ENCODE measurements around the gene SLC6A6. TPM values are rescaled to one million over a fixed set of nuclear protein-coding genes. Genes with fewer than 3 reads are reported as not detected.

Gene SLC6A6
- polyA plus RNA-seq, 6 donors from 2014 or later, result 4.7 to 9.1 (median 6.2) TPM

GRCh38 chr3:14397046-14397445 lies 5.4 kb upstream of the SLC6A6 start:
- no peaks in the 10 kb centered on the region for H3K9me3 Mint-ChIP-seq
- no peak overlapping the region for H3K4me3 Mint-ChIP-seq
- DNase-seq (no peak), ATAC-seq (ENCODE audit: low read depth in 2 of 2) (no peak)
- peak overlapping the region in 3 of 6 donors; percentile 37 to 83 (median 63) for H3K27ac Mint-ChIP-seq
- H3K4me1 Mint-ChIP-seq, result peaks cover 30 to 36% (median 34%) of the 10 kb centered on the region in 3 donors
- peaks cover 0 to 4% (median 0%) of the 10 kb centered on the region in 3 donors for H3K27me3 Mint-ChIP-seq
- H3K36me3 Mint-ChIP-seq, result no peaks in the 10 kb centered on the region

- Mint-ChIP-seq H3K4me3 (peak overlapping the region in 1 of 8 donors; percentile 19), H3K27ac (peak overlapping the region in 3 of 6 donors; percentile 35 to 38 (median 37))
These were observed 4.9 kb upstream of the SLC6A6 start for GRCh38 chr3:14397531-14397930.

GRCh38 chr3:14397940-14398796 lies 4.2 kb upstream of the SLC6A6 start:
- peaks cover 0 to 4% (median 0%) of the 10 kb centered on the region in 3 donors for H3K27me3 Mint-ChIP-seq
- peaks cover 34 to 40% (median 39%) of the 10 kb centered on the region in 3 donors for H3K4me1 Mint-ChIP-seq
- no peaks in the 10 kb centered on the region for H3K36me3 Mint-ChIP-seq
- DNase-seq (no peak), ATAC-seq (ENCODE audit: low read depth in 2 of 2) (no peak)
- H3K27ac Mint-ChIP-seq, result peak overlapping the region in 3 of 6 donors; percentile 4 to 37 (median 35)
- H3K9me3 Mint-ChIP-seq, result no peaks in the 10 kb centered on the region
- H3K4me3 Mint-ChIP-seq, result peak overlapping the region in 1 of 8 donors; percentile 45

More at GRCh38 chr3:14397531-14397930, 4.9 kb upstream of the SLC6A6 start:
- H3K4me1 Mint-ChIP-seq, result peaks cover 30 to 38% (median 34%) of the 10 kb centered on the region in 3 donors
- DNase-seq (no peak), ATAC-seq (ENCODE audit: low read depth in 2 of 2) (no peak)
- no peaks in the 10 kb centered on the region for H3K9me3 Mint-ChIP-seq
- peaks cover 0 to 4% (median 0%) of the 10 kb centered on the region in 3 donors for H3K27me3 Mint-ChIP-seq
- H3K36me3 Mint-ChIP-seq, result no peaks in the 10 kb centered on the region

GRCh38 chr3:14398797-14399106 lies 3.7 kb upstream of the SLC6A6 start:
- peak overlapping the region in 1 of 6 donors; percentile 79 for H3K27ac Mint-ChIP-seq
- ATAC-seq (ENCODE audit: low read depth in 2 of 2) (no peak), DNase-seq (no peak)
- peaks cover 36 to 46% (median 44%) of the 10 kb centered on the region in 3 donors for H3K4me1 Mint-ChIP-seq
- H3K4me3 Mint-ChIP-seq, result peak overlapping the region in 1 of 8 donors; percentile 45
- H3K9me3 Mint-ChIP-seq, result no peaks in the 10 kb centered on the region
- no peaks in the 10 kb centered on the region for H3K36me3 Mint-ChIP-seq
- peaks cover 0 to 2% (median 0%) of the 10 kb centered on the region in 3 donors for H3K27me3 Mint-ChIP-seq

- Mint-ChIP-seq H3K36me3 (no peaks in the 10 kb centered on the region), H3K9me3 (no peaks in the 10 kb centered on the region), H3K4me3 (peak overlapping the region; percentile 88 to 98 (median 97)), H3K4me1 (peaks cover 49 to 66% (median 65%) of the 10 kb centered on the region in 3 donors), H3K27me3 (no peaks in the 10 kb centered on the region), H3K27ac (peak overlapping the region; percentile 80 to 98 (median 97))
- DNase-seq (no peak), ATAC-seq (ENCODE audit: low read depth in 2 of 2) (no peak)
These were observed 608 bp upstream of the SLC6A6 start for GRCh38 chr3:14401692-14402303.

- no peaks in the 10 kb centered on the region for H3K9me3 Mint-ChIP-seq
- H3K4me3 Mint-ChIP-seq, result peak overlapping the region; percentile 88 to 99 (median 97)
- H3K36me3 Mint-ChIP-seq, result no peaks in the 10 kb centered on the region
- ATAC-seq (ENCODE audit: low read depth in 2 of 2), result no peak
- DNase-seq, result no peak
- peaks cover 45 to 66% (median 64%) of the 10 kb centered on the region in 3 donors for H3K4me1 Mint-ChIP-seq
- peak overlapping the region in 5 of 6 donors; percentile 58 to 99 (median 98) for H3K27ac Mint-ChIP-seq
- H3K27me3 Mint-ChIP-seq, result no peaks in the 10 kb centered on the region
These were observed 1.3 kb downstream of the SLC6A6 start for GRCh38 chr3:14403619-14404155.

GRCh38 chr3:14404186-14404585 lies 1.8 kb downstream of the SLC6A6 start:
- Mint-ChIP-seq H3K36me3 (no peaks in the 10 kb centered on the region), H3K9me3 (no peaks in the 10 kb centered on the region), H3K4me3 (peak overlapping the region; percentile 88 to 99 (median 97)), H3K4me1 (peaks cover 45 to 68% (median 64%) of the 10 kb centered on the region in 3 donors), H3K27me3 (no peaks in the 10 kb centered on the region), H3K27ac (peak overlapping the region in 5 of 6 donors; percentile 25 to 99 (median 58))
- DNase-seq (no peak), ATAC-seq (ENCODE audit: low read depth in 2 of 2) (no peak)

- Mint-ChIP-seq H3K4me3 (peak overlapping the region in 7 of 8 donors; percentile 67 to 99 (median 97)), H3K36me3 (no peaks in the 10 kb centered on the region), H3K27me3 (no peaks in the 10 kb centered on the region), H3K9me3 (no peaks in the 10 kb centered on the region), H3K4me1 (peaks cover 45 to 73% (median 64%) of the 10 kb centered on the region in 3 donors), H3K27ac (peak overlapping the region in 3 of 6 donors; percentile 26 to 83 (median 72))
- no peak for DNase-seq
- ATAC-seq (ENCODE audit: low read depth in 2 of 2), result no peak
These were observed 2.4 kb downstream of the SLC6A6 start for GRCh38 chr3:14404631-14405359.

GRCh38 chr3:14405360-14406238 lies 3.2 kb downstream of the SLC6A6 start:
- Mint-ChIP-seq H3K4me3 (peak overlapping the region in 4 of 8 donors; percentile 19 to 97 (median 62)), H3K27me3 (no peaks in the 10 kb centered on the region), H3K36me3 (no peaks in the 10 kb centered on the region), H3K27ac (peak overlapping the region in 3 of 6 donors; percentile 25 to 80 (median 60)), H3K4me1 (peaks cover 45 to 75% (median 66%) of the 10 kb centered on the region in 3 donors), H3K9me3 (no peaks in the 10 kb centered on the region)
- no peak for DNase-seq
- no peak for ATAC-seq (ENCODE audit: low read depth in 2 of 2)

GRCh38 chr3:14406336-14406735 lies 3.9 kb downstream of the SLC6A6 start:
- H3K4me1 Mint-ChIP-seq, result peaks cover 45 to 75% (median 66%) of the 10 kb centered on the region in 3 donors
- H3K27ac Mint-ChIP-seq, result peak overlapping the region in 3 of 6 donors; percentile 25 to 85 (median 47)
- no peaks in the 10 kb centered on the region for H3K9me3 Mint-ChIP-seq
- ATAC-seq (ENCODE audit: low read depth in 2 of 2) (no peak), DNase-seq (no peak)
- H3K27me3 Mint-ChIP-seq, result no peaks in the 10 kb centered on the region
- peaks cover 0 to 4% of the 10 kb centered on the region in 2 donors for H3K36me3 Mint-ChIP-seq
- H3K4me3 Mint-ChIP-seq, result peak overlapping the region in 4 of 8 donors; percentile 19 to 67 (median 34)

- DNase-seq, result no peak
- H3K4me1 Mint-ChIP-seq, result peaks cover 45 to 72% (median 64%) of the 10 kb centered on the region in 3 donors
- no peaks in the 10 kb centered on the region for H3K27me3 Mint-ChIP-seq
- no peaks in the 10 kb centered on the region for H3K9me3 Mint-ChIP-seq
- peak overlapping the region in 3 of 8 donors; percentile 36 to 67 (median 53) for H3K4me3 Mint-ChIP-seq
- ATAC-seq (ENCODE audit: low read depth in 2 of 2), result no peak
- H3K27ac Mint-ChIP-seq, result peak overlapping the region in 3 of 6 donors; percentile 25 to 85 (median 47)
- H3K36me3 Mint-ChIP-seq, result peaks cover 0 to 6% of the 10 kb centered on the region in 2 donors
These were observed 4.4 kb downstream of the SLC6A6 start for GRCh38 chr3:14406766-14407165.

- peak overlapping the region in 4 of 8 donors; percentile 21 to 53 (median 23) for H3K4me3 Mint-ChIP-seq
- no peaks in the 10 kb centered on the region for H3K9me3 Mint-ChIP-seq
- no peak for ATAC-seq (ENCODE audit: low read depth in 2 of 2)
- DNase-seq, result no peak
- peak overlapping the region in 3 of 6 donors; percentile 40 to 67 (median 51) for H3K27ac Mint-ChIP-seq
- peaks cover 42 to 69% (median 61%) of the 10 kb centered on the region in 3 donors for H3K4me1 Mint-ChIP-seq
- no peaks in the 10 kb centered on the region for H3K27me3 Mint-ChIP-seq
- H3K36me3 Mint-ChIP-seq, result peaks cover 0 to 6% of the 10 kb centered on the region in 2 donors
These were observed 4.8 kb downstream of the SLC6A6 start for GRCh38 chr3:14407203-14407602.

All from naive B cell (primary cell).